NCI-H526 (cell line): ENCODE results near the gene NANOGP8.
"Not testable (repeated sequence)": the region's sequence is repeated elsewhere in the genome, so short reads cannot be mapped to it uniquely, and the experiment has no call there.

Source experiments
- DNase-seq, 2 experiments: peaks; one replicate each; lab custom pipeline; 2025; lab: John Stamatoyannopoulos, UW

Gene NANOGP8

GRCh38 chr15:35085176-35085919, at the start of gene NANOGP8:
Gene NANOGP8, minus strand, starts transcription at chr15:35085295. Its CDS starts 185 bp downstream, at chr15:35085110.
- DNase-seq = not testable (repeated sequence)

GRCh38 chr15:35134299-35134698, 49.2 kb upstream of the NANOGP8 start:
- no peak for DNase-seq

- no peak for DNase-seq
These were observed 45.1 kb upstream of the NANOGP8 start for GRCh38 chr15:35130245-35130644.

GRCh38 chr15:35129361-35129760, 44.3 kb upstream of the NANOGP8 start:
- DNase-seq = no peak

GRCh38 chr15:35127717-35128116, 42.6 kb upstream of the NANOGP8 start:
- no peak for DNase-seq

GRCh38 chr15:35126236-35126635, 41.1 kb upstream of the NANOGP8 start:
- no peak for DNase-seq

GRCh38 chr15:35123743-35124142, 38.6 kb upstream of the NANOGP8 start:
- DNase-seq = no peak

- no peak for DNase-seq
These were observed 36.7 kb upstream of the NANOGP8 start for GRCh38 chr15:35121611-35122359.

GRCh38 chr15:35120173-35120572, 35.1 kb upstream of the NANOGP8 start:
- DNase-seq = no peak

- peak; percentile 59 to 74 for DNase-seq
These were observed 33.9 kb upstream of the NANOGP8 start for GRCh38 chr15:35118960-35119359.

- DNase-seq = peak; percentile 25 to 34
These were observed 32.6 kb upstream of the NANOGP8 start for GRCh38 chr15:35117543-35118265.

- no peak for DNase-seq
These were observed 30.1 kb upstream of the NANOGP8 start for GRCh38 chr15:35115155-35115725.

GRCh38 chr15:35112346-35112745, 27.3 kb upstream of the NANOGP8 start:
- DNase-seq = no peak

GRCh38 chr15:35111861-35112260, 26.8 kb upstream of the NANOGP8 start:
- DNase-seq = no peak

GRCh38 chr15:35108453-35108852, 23.4 kb upstream of the NANOGP8 start:
- DNase-seq = no peak

- DNase-seq = no peak
These were observed 22.5 kb upstream of the NANOGP8 start for GRCh38 chr15:35107561-35107960.

- DNase-seq = no peak
These were observed 22.0 kb upstream of the NANOGP8 start for GRCh38 chr15:35107122-35107521.

- DNase-seq = no peak
These were observed 19.5 kb upstream of the NANOGP8 start for GRCh38 chr15:35104526-35105147.

- DNase-seq = no peak
These were observed 17.1 kb upstream of the NANOGP8 start for GRCh38 chr15:35102186-35102585.

GRCh38 chr15:35101335-35101734, 16.2 kb upstream of the NANOGP8 start:
- DNase-seq = no peak

GRCh38 chr15:35098737-35099136, 13.6 kb upstream of the NANOGP8 start:
- no peak for DNase-seq

GRCh38 chr15:35095941-35096340, 10.8 kb upstream of the NANOGP8 start:
- DNase-seq = no peak
